Ishikawa (cell line): ENCODE results near the gene CHST11.

ENCODE experiments used
- CEBPB ChIP-seq: IDR thresholded peaks from 2 replicates; pipeline ENCODE4 v1.6.1; 2012
- CREB1 ChIP-seq: IDR thresholded peaks from 2 replicates; pipeline ENCODE4 v1.6.1; 2012; ENCODE audit warnings: low read depth
- EGR1 ChIP-seq: IDR thresholded peaks from 2 replicates; pipeline ENCODE4 v1.6.1; 2012
- EP300 ChIP-seq: IDR thresholded peaks from 2 replicates; pipeline ENCODE4 v1.6.1; 2012; ENCODE audit warnings: borderline replicate concordance
- FOXM1 ChIP-seq: IDR thresholded peaks from 2 replicates; pipeline ENCODE4 v1.6.1; 2012; ENCODE audit warnings: low read depth, borderline replicate concordance
- MAX ChIP-seq: IDR thresholded peaks from 2 replicates; pipeline ENCODE4 v1.6.1; 2012
- NFIC ChIP-seq: IDR thresholded peaks from 2 replicates; pipeline ENCODE4 v1.6.1; 2012
- RAD21 ChIP-seq: IDR thresholded peaks from 2 replicates; pipeline ENCODE4 v1.6.1; 2012; ENCODE audit warnings: low read depth
- REST ChIP-seq: IDR thresholded peaks from 2 replicates; pipeline ENCODE4 v1.6.1; 2012; ENCODE audit warnings: low read depth, mild to moderate bottlenecking
- TAF1 ChIP-seq: IDR thresholded peaks from 2 replicates; pipeline ENCODE4 v1.6.1; 2012; ENCODE audit warnings: low read depth, mild to moderate bottlenecking
- TCF12 ChIP-seq: IDR thresholded peaks from 2 replicates; pipeline ENCODE4 v1.6.1; 2012; ENCODE audit warnings: low read depth
- TEAD4 ChIP-seq: IDR thresholded peaks from 2 replicates; pipeline ENCODE4 v1.6.1; 2012
- USF1 ChIP-seq: IDR thresholded peaks from 2 replicates; pipeline ENCODE4 v1.6.1; 2012
- YY1 ChIP-seq: IDR thresholded peaks from 2 replicates; pipeline ENCODE4 v1.6.1; 2012; ENCODE audit warnings: low read depth
- ZBTB7A ChIP-seq: IDR thresholded peaks from 2 replicates; pipeline ENCODE4 v1.6.1; 2012; ENCODE audit warnings: low read depth

Gene CHST11

GRCh38 chr12:104624529-104624928, 167.8 kb downstream of the CHST11 start:
- TF ChIP-seq CREB1, result no peak
- no peak for TF ChIP-seq RAD21
- TF ChIP-seq EGR1, result no peak
- TF ChIP-seq TCF12, result no peak
- no peak for TF ChIP-seq REST
- no peak for TF ChIP-seq TEAD4
- no peak for TF ChIP-seq USF1
- no peak for TF ChIP-seq NFIC
- TF ChIP-seq CEBPB, result no peak

GRCh38 chr12:104626069-104626837, 169.5 kb downstream of the CHST11 start:
- TF ChIP-seq CREB1 (no peak), EGR1 (no peak), USF1 (no peak), REST (no peak), MAX (no peak), CEBPB (no peak), RAD21 (no peak), YY1 (no peak), TCF12 (no peak), TAF1 (no peak), TEAD4 (no peak), NFIC (no peak), FOXM1 (no peak), ZBTB7A (no peak), EP300 (no peak)

- TF ChIP-seq EGR1 (no peak), YY1 (no peak), CEBPB (no peak), NFIC (no peak), TCF12 (no peak), RAD21 (no peak), REST (no peak), USF1 (no peak), TAF1 (no peak), ZBTB7A (no peak), FOXM1 (no peak), TEAD4 (no peak), MAX (no peak), EP300 (no peak), CREB1 (no peak)
Observed at GRCh38 chr12:104627231-104627989, 170.7 kb downstream of the CHST11 start.
